ENCODE results near the gene HPCAL4. TPM values are rescaled to one million over a fixed set of nuclear protein-coding genes. Genes with fewer than 3 reads are reported as not detected.

Gene HPCAL4
- total and polyA plus RNA-seq, 9 of the 15 experiments (the other 6 are each of a cell fraction or from before 2014, with no cell fraction given), result 0.01 to 0.04 (median 0.04) TPM; not detected in 4

DNA sequence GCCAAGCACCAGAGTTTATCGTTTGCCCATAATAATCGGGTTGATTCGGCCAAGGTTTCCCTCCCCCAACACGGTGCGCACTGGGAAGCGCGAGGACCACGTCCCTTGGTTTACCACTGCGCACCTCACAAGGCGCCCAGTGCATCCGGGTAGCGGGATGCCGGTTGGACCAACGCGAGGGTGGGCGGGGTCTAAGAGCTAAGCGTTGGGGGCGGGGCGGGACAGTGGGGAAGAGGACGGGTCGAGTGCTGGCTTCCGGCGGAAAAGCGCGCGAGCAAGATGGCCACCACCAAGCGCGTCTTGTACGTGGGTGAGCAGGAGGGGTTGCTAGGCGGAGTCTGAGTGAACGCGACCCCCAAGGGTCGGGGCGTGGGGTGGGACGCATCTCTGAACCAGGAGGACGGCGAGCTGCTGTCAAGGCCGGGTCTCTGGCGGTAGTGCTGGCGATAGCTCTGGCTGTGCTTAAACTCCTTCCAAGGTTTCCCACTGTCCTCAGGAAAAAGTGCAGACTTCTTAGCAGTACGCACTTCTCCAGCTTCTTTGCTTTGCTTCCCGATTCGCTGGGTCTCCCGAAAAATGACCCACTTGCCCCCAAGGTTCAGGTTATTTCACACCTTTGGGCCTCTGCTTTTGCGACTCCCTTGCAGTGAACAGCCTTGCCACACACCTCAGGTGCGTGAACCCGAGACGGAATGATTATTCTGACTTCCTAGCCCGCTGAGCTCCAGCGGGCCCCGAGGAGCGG is 47.6 kb upstream of the HPCAL4 start, which contains the start of gene PPIE (continued):
- TF ChIP-seq, protein P1, sequence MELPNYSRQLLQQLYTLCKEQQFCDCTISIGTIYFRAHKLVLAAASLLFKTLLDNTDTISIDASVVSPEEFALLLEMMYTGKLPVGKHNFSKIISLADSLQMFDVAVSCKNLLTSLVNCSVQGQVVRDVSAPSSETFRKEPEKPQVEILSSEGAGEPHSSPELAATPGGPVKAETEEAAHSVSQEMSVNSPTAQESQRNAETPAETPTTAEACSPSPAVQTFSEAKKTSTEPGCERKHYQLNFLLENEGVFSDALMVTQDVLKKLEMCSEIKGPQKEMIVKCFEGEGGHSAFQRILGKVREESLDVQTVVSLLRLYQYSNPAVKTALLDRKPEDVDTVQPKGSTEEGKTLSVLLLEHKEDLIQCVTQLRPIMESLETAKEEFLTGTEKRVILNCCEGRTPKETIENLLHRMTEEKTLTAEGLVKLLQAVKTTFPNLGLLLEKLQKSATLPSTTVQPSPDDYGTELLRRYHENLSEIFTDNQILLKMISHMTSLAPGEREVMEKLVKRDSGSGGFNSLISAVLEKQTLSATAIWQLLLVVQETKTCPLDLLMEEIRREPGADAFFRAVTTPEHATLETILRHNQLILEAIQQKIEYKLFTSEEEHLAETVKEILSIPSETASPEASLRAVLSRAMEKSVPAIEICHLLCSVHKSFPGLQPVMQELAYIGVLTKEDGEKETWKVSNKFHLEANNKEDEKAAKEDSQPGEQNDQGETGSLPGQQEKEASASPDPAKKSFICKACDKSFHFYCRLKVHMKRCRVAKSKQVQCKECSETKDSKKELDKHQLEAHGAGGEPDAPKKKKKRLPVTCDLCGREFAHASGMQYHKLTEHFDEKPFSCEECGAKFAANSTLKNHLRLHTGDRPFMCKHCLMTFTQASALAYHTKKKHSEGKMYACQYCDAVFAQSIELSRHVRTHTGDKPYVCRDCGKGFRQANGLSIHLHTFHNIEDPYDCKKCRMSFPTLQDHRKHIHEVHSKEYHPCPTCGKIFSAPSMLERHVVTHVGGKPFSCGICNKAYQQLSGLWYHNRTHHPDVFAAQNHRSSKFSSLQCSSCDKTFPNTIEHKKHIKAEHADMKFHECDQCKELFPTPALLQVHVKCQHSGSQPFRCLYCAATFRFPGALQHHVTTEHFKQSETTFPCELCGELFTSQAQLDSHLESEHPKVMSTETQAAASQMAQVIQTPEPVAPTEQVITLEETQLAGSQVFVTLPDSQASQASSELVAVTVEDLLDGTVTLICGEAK (IDR thresholded peaks at IDR 0.05), result peak; percentile 91
- TF ChIP-seq, protein P1 (CRISPR knock-in tag; IDR thresholded peaks at IDR 0.05), result no peak
- 0 out of 2 replicates have a peak, but pooled peaks have one; percentile 13 for TF ChIP-seq SMARCE1 (IDR thresholded peaks at IDR 0.05)
- peak; percentile 64 for TF ChIP-seq HCFC1 (IDR thresholded peaks at IDR 0.05; ENCODE audit: low read depth, low read length)
- TF ChIP-seq, protein P2, sequence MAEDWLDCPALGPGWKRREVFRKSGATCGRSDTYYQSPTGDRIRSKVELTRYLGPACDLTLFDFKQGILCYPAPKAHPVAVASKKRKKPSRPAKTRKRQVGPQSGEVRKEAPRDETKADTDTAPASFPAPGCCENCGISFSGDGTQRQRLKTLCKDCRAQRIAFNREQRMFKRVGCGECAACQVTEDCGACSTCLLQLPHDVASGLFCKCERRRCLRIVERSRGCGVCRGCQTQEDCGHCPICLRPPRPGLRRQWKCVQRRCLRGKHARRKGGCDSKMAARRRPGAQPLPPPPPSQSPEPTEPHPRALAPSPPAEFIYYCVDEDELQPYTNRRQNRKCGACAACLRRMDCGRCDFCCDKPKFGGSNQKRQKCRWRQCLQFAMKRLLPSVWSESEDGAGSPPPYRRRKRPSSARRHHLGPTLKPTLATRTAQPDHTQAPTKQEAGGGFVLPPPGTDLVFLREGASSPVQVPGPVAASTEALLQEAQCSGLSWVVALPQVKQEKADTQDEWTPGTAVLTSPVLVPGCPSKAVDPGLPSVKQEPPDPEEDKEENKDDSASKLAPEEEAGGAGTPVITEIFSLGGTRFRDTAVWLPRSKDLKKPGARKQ (CRISPR knock-in tag; IDR thresholded peaks at IDR 0.05), result no peak
- peak; percentile 70; the same call in 1 of the 2 replicates for TF ChIP-seq GTF2E2 (tag; IDR thresholded peaks at IDR 0.05)
- TF ChIP-seq NR2C1 (IDR thresholded peaks at IDR 0.05), result peak; percentile 42; the same call in 1 of the 2 replicates
- TF ChIP-seq NR2C1 (tag; IDR thresholded peaks at IDR 0.05), result peak; percentile 33; the same call in 1 of the 2 replicates
- TF ChIP-seq ZBTB1 (CRISPR knock-in tag; IDR thresholded peaks at IDR 0.05; ENCODE audit: borderline replicate concordance, low read depth), result peak; percentile 63; the same call in 1 of the 2 replicates
- no peak for TF ChIP-seq HDAC3 (IDR thresholded peaks at IDR 0.05; ENCODE audit: borderline replicate concordance, partially characterized antibody)
- TF ChIP-seq KAT7 (CRISPR knock-in tag; IDR thresholded peaks at IDR 0.05; ENCODE audit: borderline replicate concordance), result peak; percentile 70; the same call in 1 of the 2 replicates
- peak in 1 of 2 experiments; percentile 54; a peak in 2 of 4 replicates for TF ChIP-seq RCOR1 (IDR thresholded peaks at IDR 0.05; ENCODE audit: borderline replicate concordance in 1 of 2, low read depth in 2 of 2, low read length in 2 of 2)
- no peak for TF ChIP-seq MEIS2 (IDR thresholded peaks at IDR 0.05; ENCODE audit: partially characterized antibody)
- peak; percentile 5; the same call in 1 of the 2 replicates for TF ChIP-seq E2F3 (CRISPR knock-in tag; IDR thresholded peaks at IDR 0.05)
- peak; percentile 98 for TF ChIP-seq PHF8 (IDR thresholded peaks at IDR 0.05; ENCODE audit: borderline replicate concordance, low read length)
